ENCODE data around the gene SYNRG.

The SYNRG gene

DNA sequence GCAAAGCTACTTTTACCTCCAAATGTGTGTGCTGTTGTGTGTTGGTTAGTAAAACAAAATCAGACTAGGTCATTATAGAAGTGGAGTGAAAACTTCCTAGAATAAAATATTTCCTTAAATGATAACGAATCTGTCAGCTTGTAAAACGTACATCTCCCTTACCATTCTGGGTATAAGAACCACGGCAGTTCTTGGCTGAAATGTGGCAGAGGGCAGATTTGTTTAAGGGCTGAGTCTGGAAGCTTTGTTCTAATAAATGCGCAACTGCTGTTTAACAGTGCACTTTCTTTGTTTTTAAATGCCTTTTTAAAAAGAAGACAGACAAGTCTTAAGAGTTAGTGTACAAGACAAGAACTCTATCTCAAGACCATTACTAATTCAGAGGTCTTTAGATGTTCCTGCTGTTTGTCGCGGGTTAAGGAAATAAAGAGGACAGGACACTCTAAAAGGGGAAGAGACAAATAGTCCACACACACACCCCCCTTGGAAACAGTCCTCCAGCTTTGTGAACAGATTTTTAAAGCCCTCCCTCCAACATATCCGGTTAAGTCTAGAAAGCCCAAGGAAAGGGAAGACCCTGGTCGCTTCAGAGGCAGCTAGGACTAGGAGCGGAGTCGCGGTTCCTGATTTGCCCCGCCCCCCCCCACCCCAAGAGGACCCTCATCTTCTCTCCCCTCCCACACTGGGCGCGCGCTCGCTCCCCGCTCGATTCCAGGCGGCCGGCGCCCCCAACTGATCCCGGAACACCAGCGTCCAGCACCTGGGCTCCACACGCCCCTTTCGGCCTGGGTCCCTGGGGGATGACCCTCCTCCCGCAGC lies 658 bp downstream of the SYNRG start:
- H3K4ac ChIP-seq (ENCODE audit: low read depth, low read length), result peak overlapping the region; percentile 16

DNA sequence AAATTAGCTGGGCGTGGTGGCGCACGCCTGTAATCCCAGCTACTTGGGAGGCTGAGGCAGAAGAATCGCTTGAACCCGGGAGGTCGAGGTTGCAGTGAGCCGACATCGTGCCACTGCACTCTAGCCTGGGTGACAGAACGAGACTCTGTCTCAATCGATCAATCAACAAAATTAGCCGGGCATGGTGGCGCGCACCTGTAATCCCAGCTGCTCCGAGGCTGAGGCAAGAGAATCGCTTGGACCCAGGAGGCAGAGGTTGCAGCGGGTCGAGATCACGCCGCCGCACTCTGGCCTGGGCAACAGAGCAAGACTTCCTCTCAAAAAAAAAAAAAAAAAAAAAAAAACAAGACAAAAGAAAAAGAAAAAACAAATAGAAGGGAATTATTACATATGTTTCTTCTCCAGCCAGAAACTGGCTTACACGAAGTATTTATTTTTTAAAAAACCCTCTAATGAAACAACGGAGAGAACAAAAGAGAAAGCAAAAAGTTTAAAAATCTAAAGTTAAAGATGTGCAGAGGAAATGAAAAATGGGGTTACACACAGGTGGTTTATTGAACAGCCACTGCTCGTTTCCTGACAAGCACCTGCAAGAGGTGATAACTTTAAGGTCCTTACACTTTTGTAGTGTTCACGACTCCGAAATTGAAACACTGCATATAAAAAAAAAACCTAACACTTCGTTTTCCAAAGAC lies 1.4 kb downstream of the SYNRG start:
- Histone ChIP-seq H3K23ac (ENCODE audit: low read length) (no peak overlapping the region), H2AK5ac (ENCODE audit: low read length) (no peak overlapping the region), H2AFZ (ENCODE audit: insufficient read depth, low read length, poor library complexity) (no peak overlapping the region), H3K4me1 (ENCODE audit: control insufficient read depth in 1 of 2, insufficient read depth in 2 of 2, low read length in 2 of 2) (no peaks in the 10 kb centered on the region), H4K8ac (ENCODE audit: low read depth, low read length) (no peak overlapping the region), H3K79me1 (ENCODE audit: low read length) (peaks cover 4% of the 10 kb centered on the region), H3K4ac (ENCODE audit: low read depth, low read length) (no peak overlapping the region), H3K4me3 (ENCODE audit: low read depth, low read length) (no peak overlapping the region), H4K12ac (ENCODE audit: low read depth, low read length) (no peak overlapping the region), H3K14ac (ENCODE audit: low read length) (no peak overlapping the region), H4K91ac (ENCODE audit: low read depth, low read length) (no peak overlapping the region), H3K9me3 (ENCODE audit: insufficient read depth, low read depth, low read length) (no peaks in the 10 kb centered on the region), H3K36me3 (ENCODE audit: control insufficient read depth in 1 of 2, insufficient read depth in 2 of 2, low read length in 2 of 2) (peaks cover 3 to 5% of the 10 kb centered on the region in 2 experiments), H3K18ac (ENCODE audit: low read length) (no peak overlapping the region), H3K27me3 (ENCODE audit: insufficient read depth, low read length) (no peaks in the 10 kb centered on the region), H3K79me2 (ENCODE audit: control insufficient read depth, insufficient read depth, low read length, poor library complexity) (peaks cover 4% of the 10 kb centered on the region), H2BK5ac (ENCODE audit: low read depth, low read length, poor library complexity) (no peak overlapping the region), H3K4me2 (ENCODE audit: low read length) (peak overlapping the region; percentile 82), H2BK120ac (ENCODE audit: insufficient read depth, low read length, poor library complexity) (no peak overlapping the region), H2BK12ac (ENCODE audit: low read length) (no peak overlapping the region), H3K9ac (ENCODE audit: low read length) (no peak overlapping the region), H3K27ac (ENCODE audit: low read depth, low read length) (no peak overlapping the region)
- DNase-seq, result no peak
- no CpG with 5 or more reads among the region's 26 CpGs for WGBS (ENCODE audit: extremely low coverage, insufficient coverage, insufficient read length)

More for the DNA sequence above, 658 bp downstream of the SYNRG start:
- H3K18ac ChIP-seq (ENCODE audit: low read length), result peak overlapping the region; percentile 90
- peaks cover 4% of the 10 kb centered on the region for H3K79me2 ChIP-seq (ENCODE audit: control insufficient read depth, insufficient read depth, low read length, poor library complexity)
- no peaks in the 10 kb centered on the region for H3K4me1 ChIP-seq (ENCODE audit: control insufficient read depth in 1 of 2, insufficient read depth in 2 of 2, low read length in 2 of 2)
- H3K36me3 ChIP-seq (ENCODE audit: control insufficient read depth in 1 of 2, insufficient read depth in 2 of 2, low read length in 2 of 2), result peaks cover 3 to 5% of the 10 kb centered on the region in 2 experiments
- H3K9ac ChIP-seq (ENCODE audit: low read length), result peak overlapping the region; percentile 91
- no peaks in the 10 kb centered on the region for H3K27me3 ChIP-seq (ENCODE audit: insufficient read depth, low read length)
- H4K91ac ChIP-seq (ENCODE audit: low read depth, low read length), result peak overlapping the region; percentile 95
- H4K12ac ChIP-seq (ENCODE audit: low read depth, low read length), result peak overlapping the region; percentile 93
- DNase-seq, result peak; percentile 2 to 23
- no peak overlapping the region for H2AK5ac ChIP-seq (ENCODE audit: low read length)
- peak overlapping the region; percentile 77 for H3K4me3 ChIP-seq (ENCODE audit: low read depth, low read length)
- H3K9me3 ChIP-seq (ENCODE audit: insufficient read depth, low read depth, low read length), result no peaks in the 10 kb centered on the region
- H2BK5ac ChIP-seq (ENCODE audit: low read depth, low read length, poor library complexity), result peak overlapping the region; percentile 95
- peak overlapping the region; percentile 89 for H3K27ac ChIP-seq (ENCODE audit: low read depth, low read length)
- no peak overlapping the region for H3K23ac ChIP-seq (ENCODE audit: low read length)
- WGBS (ENCODE audit: extremely low coverage, insufficient coverage, insufficient read length), result no CpG with 5 or more reads among the region's 26 CpGs
- H4K8ac ChIP-seq (ENCODE audit: low read depth, low read length), result peak overlapping the region; percentile 93
- peak overlapping the region; percentile 82 for H3K4me2 ChIP-seq (ENCODE audit: low read length)
- H2BK12ac ChIP-seq (ENCODE audit: low read length), result no peak overlapping the region
- peak overlapping the region; percentile 92 for H2AFZ ChIP-seq (ENCODE audit: insufficient read depth, low read length, poor library complexity)
- H2BK120ac ChIP-seq (ENCODE audit: insufficient read depth, low read length, poor library complexity), result peak overlapping the region; percentile 86
- peak overlapping the region; percentile 95 for H3K14ac ChIP-seq (ENCODE audit: low read length)
- peaks cover 4% of the 10 kb centered on the region for H3K79me1 ChIP-seq (ENCODE audit: low read length)

DNA sequence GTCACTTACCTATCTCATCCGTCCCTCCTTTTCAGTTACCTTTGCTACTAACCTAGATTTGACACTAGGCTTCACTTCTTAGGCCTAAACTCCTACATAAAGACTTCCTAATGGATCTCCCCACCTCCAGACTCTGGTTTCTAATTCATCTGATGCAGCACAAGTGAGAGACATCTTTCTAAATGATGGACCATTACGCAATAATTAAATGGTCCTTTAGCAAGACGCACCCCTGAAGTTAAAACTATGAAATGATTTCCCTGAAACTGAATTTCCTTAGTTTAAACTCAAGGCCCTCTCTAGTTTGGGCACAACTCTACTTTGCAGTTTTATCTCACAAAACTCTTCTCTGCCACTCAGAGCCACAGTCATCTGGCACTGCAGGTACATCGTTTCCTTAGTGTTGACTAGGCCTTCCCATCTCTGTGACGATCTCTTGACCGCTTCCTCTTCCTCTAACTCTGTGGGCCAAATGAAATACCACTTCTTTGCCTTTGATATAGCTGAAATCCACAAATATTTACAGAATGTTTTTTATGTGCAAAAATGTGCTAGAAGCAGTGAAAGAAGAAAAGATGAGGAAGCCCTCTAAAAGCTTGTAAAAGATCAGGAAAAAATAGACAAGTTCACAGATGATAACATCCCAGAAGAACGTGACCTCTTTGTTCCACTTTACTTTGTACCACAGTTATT lies 3.3 kb downstream of the SYNRG start:
- H4K91ac ChIP-seq (ENCODE audit: low read depth, low read length), result no peak overlapping the region
- no peak overlapping the region for H2AFZ ChIP-seq (ENCODE audit: insufficient read depth, low read length, poor library complexity)
- H3K23ac ChIP-seq (ENCODE audit: low read length), result no peak overlapping the region
- no peak overlapping the region for H3K4ac ChIP-seq (ENCODE audit: low read depth, low read length)
- no peak for DNase-seq
- H3K4me1 ChIP-seq (ENCODE audit: control insufficient read depth in 1 of 2, insufficient read depth in 2 of 2, low read length in 2 of 2), result no peaks in the 10 kb centered on the region
- H2BK12ac ChIP-seq (ENCODE audit: low read length), result no peak overlapping the region
- peaks cover 3 to 5% of the 10 kb centered on the region in 2 experiments for H3K36me3 ChIP-seq (ENCODE audit: control insufficient read depth in 1 of 2, insufficient read depth in 2 of 2, low read length in 2 of 2)
- H3K27me3 ChIP-seq (ENCODE audit: insufficient read depth, low read length), result no peaks in the 10 kb centered on the region
- peaks cover 4% of the 10 kb centered on the region for H3K79me2 ChIP-seq (ENCODE audit: control insufficient read depth, insufficient read depth, low read length, poor library complexity)
- H3K79me1 ChIP-seq (ENCODE audit: low read length), result peaks cover 4% of the 10 kb centered on the region
- no peak overlapping the region for H2BK5ac ChIP-seq (ENCODE audit: low read depth, low read length, poor library complexity)
- no peak overlapping the region for H3K14ac ChIP-seq (ENCODE audit: low read length)
- no peak overlapping the region for H3K27ac ChIP-seq (ENCODE audit: low read depth, low read length)
- no peak overlapping the region for H2BK120ac ChIP-seq (ENCODE audit: insufficient read depth, low read length, poor library complexity)
- no peaks in the 10 kb centered on the region for H3K9me3 ChIP-seq (ENCODE audit: insufficient read depth, low read depth, low read length)
- WGBS (ENCODE audit: extremely low coverage, insufficient coverage, insufficient read length), result no CpG with 5 or more reads among the region's 7 CpGs
- no peak overlapping the region for H3K9ac ChIP-seq (ENCODE audit: low read length)
- no peak overlapping the region for H2AK5ac ChIP-seq (ENCODE audit: low read length)
- no peak overlapping the region for H4K12ac ChIP-seq (ENCODE audit: low read depth, low read length)
- H4K8ac ChIP-seq (ENCODE audit: low read depth, low read length), result no peak overlapping the region
- H3K18ac ChIP-seq (ENCODE audit: low read length), result no peak overlapping the region
- H3K4me2 ChIP-seq (ENCODE audit: low read length), result no peak overlapping the region
- H3K4me3 ChIP-seq (ENCODE audit: low read depth, low read length), result no peak overlapping the region

DNA sequence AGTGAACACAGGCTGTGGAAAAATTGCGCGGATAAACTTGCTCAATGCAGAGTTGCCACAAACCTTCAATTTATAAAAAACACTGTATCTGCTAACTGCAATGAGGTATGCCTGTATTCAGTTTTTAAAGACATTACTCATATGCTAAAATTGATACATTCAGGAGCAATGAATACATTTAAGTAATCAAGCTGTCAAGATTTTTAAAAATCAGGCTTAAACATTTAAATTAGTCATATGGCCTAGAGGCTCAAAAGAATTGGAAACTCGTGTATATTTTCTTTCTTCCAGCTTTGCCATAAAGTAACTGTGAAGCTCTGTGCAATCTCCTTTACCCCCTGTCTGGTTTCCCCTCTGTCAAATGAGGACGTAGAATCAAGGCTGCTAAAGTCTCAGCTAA lies 4.1 kb downstream of the SYNRG start:
- no peaks in the 10 kb centered on the region for H3K9me3 ChIP-seq (ENCODE audit: insufficient read depth, low read depth, low read length)
- no peaks in the 10 kb centered on the region for H3K27me3 ChIP-seq (ENCODE audit: insufficient read depth, low read length)
- no peak for DNase-seq
- peaks cover 4% of the 10 kb centered on the region for H3K79me2 ChIP-seq (ENCODE audit: control insufficient read depth, insufficient read depth, low read length, poor library complexity)
- no peak overlapping the region for H3K18ac ChIP-seq (ENCODE audit: low read length)
- no peak overlapping the region for H2BK120ac ChIP-seq (ENCODE audit: insufficient read depth, low read length, poor library complexity)
- no peak overlapping the region for H2AK5ac ChIP-seq (ENCODE audit: low read length)
- peaks cover 3 to 5% of the 10 kb centered on the region in 2 experiments for H3K36me3 ChIP-seq (ENCODE audit: control insufficient read depth in 1 of 2, insufficient read depth in 2 of 2, low read length in 2 of 2)
- H2AFZ ChIP-seq (ENCODE audit: insufficient read depth, low read length, poor library complexity), result no peak overlapping the region
- no CpG with 5 or more reads among the region's 4 CpGs for WGBS (ENCODE audit: extremely low coverage, insufficient coverage, insufficient read length)
- H2BK12ac ChIP-seq (ENCODE audit: low read length), result no peak overlapping the region
- no peak overlapping the region for H3K4me2 ChIP-seq (ENCODE audit: low read length)
- H3K79me1 ChIP-seq (ENCODE audit: low read length), result peaks cover 4% of the 10 kb centered on the region
- H3K9ac ChIP-seq (ENCODE audit: low read length), result no peak overlapping the region
- H3K27ac ChIP-seq (ENCODE audit: low read depth, low read length), result no peak overlapping the region
- no peak overlapping the region for H3K4ac ChIP-seq (ENCODE audit: low read depth, low read length)
- H3K14ac ChIP-seq (ENCODE audit: low read length), result no peak overlapping the region
- H3K4me3 ChIP-seq (ENCODE audit: low read depth, low read length), result no peak overlapping the region
- no peak overlapping the region for H4K8ac ChIP-seq (ENCODE audit: low read depth, low read length)
- H3K4me1 ChIP-seq (ENCODE audit: control insufficient read depth in 1 of 2, insufficient read depth in 2 of 2, low read length in 2 of 2), result no peaks in the 10 kb centered on the region
- no peak overlapping the region for H4K91ac ChIP-seq (ENCODE audit: low read depth, low read length)
- no peak overlapping the region for H4K12ac ChIP-seq (ENCODE audit: low read depth, low read length)
- no peak overlapping the region for H2BK5ac ChIP-seq (ENCODE audit: low read depth, low read length, poor library complexity)
- no peak overlapping the region for H3K23ac ChIP-seq (ENCODE audit: low read length)
